Skeletal muscle tissue (tissue), 4 donors: ENCODE measurements around the gene CRTAC1. TPM values are rescaled to one million over a fixed set of nuclear protein-coding genes. Genes with fewer than 3 reads are reported as not detected.
"Not testable (repeated sequence)": the region's sequence is repeated elsewhere in the genome, so short reads cannot be mapped to it uniquely, and the experiment has no call there.

Experiments
- H3K27ac ChIP-seq: one replicate; pipeline ENCODE4 v1.7.0; 2013; ENCODE audit warnings: mild to moderate bottlenecking, low read depth, low read length, inconsistent platforms
- H3K27me3 ChIP-seq, 3 donors: one replicate each; pipeline ENCODE4 v1.7.0; 2013; ENCODE audit warnings: low read length in 3 of 3; ENCODE audit not compliant: control insufficient read depth in 3 of 3, insufficient read depth in 3 of 3
- H3K36me3 ChIP-seq, 3 donors: one replicate each; pipeline ENCODE4 v1.7.0; 2013; ENCODE audit warnings: low read length in 3 of 3; ENCODE audit not compliant: control insufficient read depth in 3 of 3, insufficient read depth in 3 of 3
- H3K4me1 ChIP-seq, 3 donors: one replicate each; pipeline ENCODE4 v1.7.0; 2013; ENCODE audit warnings: low read length in 3 of 3, mild to moderate bottlenecking in 3 of 3; ENCODE audit not compliant: control insufficient read depth in 3 of 3, insufficient read depth in 3 of 3
- H3K4me3 ChIP-seq, 3 donors: one replicate each; pipeline ENCODE4 v1.7.0; 2013; ENCODE audit warnings: low read length in 3 of 3
- H3K9ac ChIP-seq, 3 donors: one replicate each; pipeline ENCODE4 v1.7.0; 2013; ENCODE audit warnings: low read length in 3 of 3, mild to moderate bottlenecking in 3 of 3, moderate library complexity in 2 of 3, low read depth in 1 of 3
- H3K9me3 ChIP-seq, 3 donors: one replicate each; pipeline ENCODE4 v1.7.0; 2013; ENCODE audit warnings: low read length in 3 of 3; ENCODE audit not compliant: control insufficient read depth in 3 of 3
- total RNA-seq: library from RNA; depleted of rRNA; stranded (reverse); fragments of >200 nt; gene quantifications from one replicate; pipeline ENCODE4 v1.2.3, GENCODE V29; 2014
- donor health status: Osteomylitis.

The CRTAC1 gene
- total RNA-seq, 1 donor from 2014 or later = 0.52 TPM

DNA sequence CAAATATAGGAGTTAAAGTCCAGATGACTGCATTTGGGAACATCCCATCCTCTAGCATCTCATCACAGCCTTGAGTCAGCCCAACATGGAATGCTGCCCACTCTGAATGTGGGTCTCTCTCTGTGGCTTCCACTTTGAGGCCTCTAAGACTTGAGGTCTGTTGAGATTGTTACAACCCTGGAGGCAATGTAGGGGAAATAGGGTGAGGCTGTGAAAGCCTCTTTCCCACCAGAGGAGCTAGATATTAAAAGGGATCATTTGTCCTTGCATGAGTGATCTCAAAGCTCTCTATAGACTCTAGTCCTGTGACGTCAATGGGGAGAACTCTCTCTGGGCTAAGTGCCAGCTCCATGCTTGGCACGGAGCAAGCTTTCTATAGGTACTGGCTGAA is 187.1 kb downstream of the CRTAC1 start:
- Histone ChIP-seq H3K9ac (no peak overlapping the region), H3K9me3 (no peaks in the 10 kb centered on the region), H3K27me3 (no peaks in the 10 kb centered on the region), H3K27ac (no peak overlapping the region), H3K4me1 (peaks cover 8 to 15% (median 13%) of the 10 kb centered on the region in 3 donors), H3K36me3 (no peaks in the 10 kb centered on the region), H3K4me3 (no peak overlapping the region)

DNA sequence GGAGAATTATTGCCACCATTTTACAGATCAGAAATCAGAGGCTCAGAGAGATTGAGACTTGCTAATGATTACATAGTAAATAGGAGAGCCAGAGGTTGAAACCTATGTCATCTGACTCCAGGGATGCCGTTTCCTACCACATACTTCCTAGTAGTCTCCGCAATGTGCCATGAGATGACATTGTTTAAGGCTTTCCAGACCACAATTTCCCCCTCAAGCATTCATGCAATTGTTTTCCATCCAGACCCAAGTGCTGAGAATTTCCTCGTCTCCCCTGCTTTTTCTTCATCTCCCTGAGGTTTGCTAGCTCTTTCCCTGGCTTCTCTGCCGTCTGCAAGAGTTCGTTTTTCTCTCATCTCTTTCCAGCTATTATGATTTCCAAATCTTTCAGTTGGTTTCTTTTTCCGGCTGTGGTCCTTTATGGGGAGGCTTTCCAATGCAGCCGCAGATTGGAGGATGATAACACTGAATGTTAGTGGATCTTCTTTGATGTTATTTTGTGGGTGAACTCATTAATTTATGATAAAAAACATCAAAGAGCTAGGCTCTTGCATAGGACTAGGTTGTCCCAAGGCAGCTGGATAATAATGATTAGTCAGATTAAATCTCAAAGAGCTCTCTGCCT is 187.7 kb downstream of the CRTAC1 start:
- H3K27ac ChIP-seq = no peak overlapping the region
- H3K4me3 ChIP-seq = no peak overlapping the region
- peaks cover 8 to 15% (median 13%) of the 10 kb centered on the region in 3 donors for H3K4me1 ChIP-seq
- H3K27me3 ChIP-seq = no peaks in the 10 kb centered on the region
- no peaks in the 10 kb centered on the region for H3K9me3 ChIP-seq
- H3K36me3 ChIP-seq = no peaks in the 10 kb centered on the region
- no peak overlapping the region for H3K9ac ChIP-seq

DNA sequence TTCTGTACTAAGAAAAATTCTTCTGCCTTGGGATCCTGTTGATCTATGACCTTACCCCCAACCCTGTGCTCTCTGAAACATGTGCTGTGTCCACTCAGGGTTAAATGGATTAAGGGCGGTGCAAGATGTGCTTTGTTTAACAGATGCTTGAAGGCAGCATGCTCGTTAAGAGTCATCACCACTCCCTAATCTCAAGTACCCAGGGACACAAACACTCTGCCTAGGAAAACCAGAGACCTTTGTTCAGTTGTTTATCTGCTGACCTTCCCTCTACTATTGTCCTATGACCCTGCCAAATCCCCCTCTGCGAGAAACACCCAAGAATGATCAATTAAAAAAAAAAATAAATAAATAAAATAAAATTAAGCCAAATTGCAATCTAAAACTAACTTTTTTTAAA is 188.3 kb downstream of the CRTAC1 start:
- not testable (repeated sequence) for H3K27ac ChIP-seq, H3K36me3 ChIP-seq
- H3K4me1 ChIP-seq = peaks cover 8 to 15% (median 13%) of the 10 kb centered on the region in 3 donors

DNA sequence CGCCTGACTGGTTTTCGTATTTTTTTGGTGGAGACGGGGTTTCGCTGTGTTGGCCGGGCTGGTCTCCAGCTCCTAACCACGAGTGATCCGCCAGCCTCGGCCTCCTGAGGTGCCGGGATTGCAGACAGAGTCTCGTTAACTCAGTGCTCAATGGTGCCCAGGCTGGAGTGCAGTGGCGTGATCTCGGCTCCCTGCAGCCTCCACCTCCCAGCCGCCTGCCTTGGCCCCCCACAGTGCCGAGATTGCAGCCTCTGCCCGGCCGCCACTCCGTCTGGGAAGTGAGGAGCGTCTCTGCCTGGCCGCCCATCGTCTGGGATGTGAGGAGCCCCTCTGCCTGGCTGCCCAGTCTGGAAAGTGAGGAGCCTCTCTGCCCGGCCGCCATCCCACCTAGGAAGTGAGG is 189.3 kb downstream of the CRTAC1 start:
- not testable (repeated sequence) for H3K36me3 ChIP-seq, H3K9ac ChIP-seq, H3K9me3 ChIP-seq, H3K4me3 ChIP-seq, H3K27me3 ChIP-seq
- H3K27ac ChIP-seq = peak overlapping the region; percentile 93
- peaks cover 8 to 15% (median 13%) of the 10 kb centered on the region in 3 donors for H3K4me1 ChIP-seq

More for the DNA sequence above, 188.3 kb downstream of the CRTAC1 start:
- not testable (repeated sequence) for H3K9me3 ChIP-seq, H3K4me3 ChIP-seq, H3K9ac ChIP-seq, H3K27me3 ChIP-seq

DNA sequence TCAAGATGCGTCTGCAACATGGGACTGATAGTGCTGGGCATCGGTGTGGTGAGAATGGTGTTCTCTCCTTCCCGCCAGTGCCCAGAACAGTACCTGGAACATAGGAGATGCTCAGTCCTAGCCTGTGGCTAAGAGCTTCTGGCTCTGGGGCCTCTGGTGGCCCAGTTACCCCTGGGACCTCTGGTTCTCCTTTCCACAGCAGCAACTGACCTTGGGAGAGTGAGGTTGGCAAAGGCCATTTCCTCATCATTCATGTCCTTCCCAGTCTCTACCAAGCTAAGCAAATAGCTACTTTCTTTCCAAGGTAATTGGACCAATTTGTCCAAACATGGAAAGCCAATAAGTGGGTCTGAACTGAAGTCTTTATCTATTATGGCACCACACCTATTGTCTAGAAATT is 192.3 kb downstream of the CRTAC1 start:
- Histone ChIP-seq H3K9ac (no peak overlapping the region), H3K27me3 (no peaks in the 10 kb centered on the region), H3K9me3 (no peaks in the 10 kb centered on the region), H3K4me3 (no peak overlapping the region), H3K27ac (no peak overlapping the region), H3K4me1 (peaks cover 8 to 15% (median 13%) of the 10 kb centered on the region in 3 donors), H3K36me3 (no peaks in the 10 kb centered on the region)

DNA sequence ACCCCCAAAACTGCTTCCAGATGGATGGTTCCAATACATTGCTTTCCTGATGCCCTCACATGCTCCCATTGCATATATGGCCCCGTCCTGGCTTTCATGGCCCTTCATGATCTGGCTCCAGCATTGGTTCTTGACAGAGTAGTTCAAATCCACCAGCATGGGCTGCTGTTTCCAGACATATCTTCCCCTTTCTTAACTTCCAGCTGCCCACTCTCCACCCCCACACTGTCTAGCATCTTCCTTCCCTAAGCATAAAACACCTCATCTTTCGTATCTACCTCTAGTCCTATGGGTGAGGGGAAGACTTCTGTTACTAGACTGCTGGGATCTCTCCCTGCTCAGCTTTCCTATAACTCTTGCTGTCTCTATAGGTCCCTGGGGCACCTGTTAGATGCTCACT is 194.0 kb downstream of the CRTAC1 start:
- Histone ChIP-seq H3K9me3 (no peaks in the 10 kb centered on the region), H3K4me1 (peaks cover 8 to 15% (median 13%) of the 10 kb centered on the region in 3 donors), H3K27me3 (peaks cover 0 to 6% (median 4%) of the 10 kb centered on the region in 3 donors), H3K36me3 (no peaks in the 10 kb centered on the region), H3K9ac (no peak overlapping the region), H3K4me3 (no peak overlapping the region), H3K27ac (no peak overlapping the region)

DNA sequence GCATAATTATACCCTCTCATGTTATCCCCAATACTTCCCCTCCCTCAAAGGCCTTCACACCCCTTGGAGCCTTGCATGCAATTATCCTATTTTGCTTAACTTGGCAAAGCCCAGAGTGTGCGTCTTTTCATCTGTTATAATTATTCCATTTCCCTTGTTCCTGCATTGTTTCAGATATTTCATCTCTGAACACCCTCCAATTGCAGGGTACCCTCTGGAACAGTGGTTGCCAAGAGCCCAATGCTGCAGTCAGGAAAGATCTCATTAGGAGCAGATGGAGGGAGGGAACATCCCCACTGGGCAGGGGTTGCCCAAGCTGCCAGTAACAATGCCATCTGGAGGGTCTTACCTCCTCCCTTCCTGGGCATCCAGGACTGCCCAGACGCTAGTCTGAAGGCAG is 199.2 kb downstream of the CRTAC1 start:
- Histone ChIP-seq H3K27ac (no peak overlapping the region), H3K27me3 (peaks cover 0 to 8% (median 6%) of the 10 kb centered on the region in 3 donors), H3K9ac (no peak overlapping the region), H3K4me3 (no peak overlapping the region), H3K4me1 (peaks cover 0 to 34% (median 6%) of the 10 kb centered on the region in 3 donors), H3K9me3 (no peaks in the 10 kb centered on the region), H3K36me3 (no peaks in the 10 kb centered on the region)

DNA sequence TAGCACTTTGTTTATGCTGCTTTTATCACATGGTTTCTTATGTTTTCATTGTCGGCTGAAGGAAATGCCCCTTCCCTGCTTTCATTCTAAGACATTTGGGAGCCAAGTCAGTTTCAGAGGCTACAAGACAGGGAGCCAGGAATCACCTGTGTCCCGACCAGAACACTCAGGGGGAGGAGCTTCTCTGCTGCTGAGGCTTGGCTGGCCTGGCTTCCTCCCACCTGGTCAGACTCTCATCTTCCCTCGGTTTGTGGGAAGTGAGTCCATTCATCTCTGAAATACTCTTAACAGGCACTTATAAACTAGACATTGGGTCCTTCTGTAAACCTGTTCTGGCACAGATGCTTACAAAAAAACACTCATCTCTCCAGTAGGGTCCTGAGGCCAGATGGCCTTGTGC is 200.4 kb downstream of the CRTAC1 start:
- no peak overlapping the region for H3K27ac ChIP-seq
- no peaks in the 10 kb centered on the region for H3K9me3 ChIP-seq
- peaks cover 0 to 45% (median 10%) of the 10 kb centered on the region in 3 donors for H3K4me1 ChIP-seq
- H3K9ac ChIP-seq = no peak overlapping the region
- no peaks in the 10 kb centered on the region for H3K36me3 ChIP-seq
- H3K27me3 ChIP-seq = peaks cover 0 to 8% (median 6%) of the 10 kb centered on the region in 3 donors
- no peak overlapping the region for H3K4me3 ChIP-seq

DNA sequence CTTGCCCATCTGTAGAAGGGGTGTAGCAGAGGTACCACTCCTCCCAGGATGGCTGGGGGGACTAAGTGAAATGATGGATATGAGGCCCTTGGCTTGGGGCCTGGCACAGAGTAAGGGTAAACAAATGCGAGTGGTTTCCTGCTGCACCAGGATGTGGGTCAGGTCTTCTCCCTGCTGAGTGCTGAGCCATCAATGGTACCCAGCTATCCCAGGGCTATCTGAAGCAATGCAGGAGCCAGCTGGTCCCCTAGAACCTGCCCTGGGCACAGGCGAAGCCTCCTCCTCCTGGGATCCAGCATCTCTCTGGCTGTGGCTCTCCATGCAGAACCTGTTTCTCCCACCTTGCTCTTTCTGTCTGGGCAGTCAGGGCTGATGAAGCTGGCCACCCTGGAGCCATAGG is 201.7 kb downstream of the CRTAC1 start:
- Histone ChIP-seq H3K4me3 (no peak overlapping the region), H3K4me1 (peaks cover 0 to 58% (median 20%) of the 10 kb centered on the region in 3 donors), H3K9me3 (no peaks in the 10 kb centered on the region), H3K36me3 (no peaks in the 10 kb centered on the region), H3K9ac (no peak overlapping the region), H3K27me3 (peaks cover 0 to 8% (median 6%) of the 10 kb centered on the region in 3 donors), H3K27ac (no peak overlapping the region)

DNA sequence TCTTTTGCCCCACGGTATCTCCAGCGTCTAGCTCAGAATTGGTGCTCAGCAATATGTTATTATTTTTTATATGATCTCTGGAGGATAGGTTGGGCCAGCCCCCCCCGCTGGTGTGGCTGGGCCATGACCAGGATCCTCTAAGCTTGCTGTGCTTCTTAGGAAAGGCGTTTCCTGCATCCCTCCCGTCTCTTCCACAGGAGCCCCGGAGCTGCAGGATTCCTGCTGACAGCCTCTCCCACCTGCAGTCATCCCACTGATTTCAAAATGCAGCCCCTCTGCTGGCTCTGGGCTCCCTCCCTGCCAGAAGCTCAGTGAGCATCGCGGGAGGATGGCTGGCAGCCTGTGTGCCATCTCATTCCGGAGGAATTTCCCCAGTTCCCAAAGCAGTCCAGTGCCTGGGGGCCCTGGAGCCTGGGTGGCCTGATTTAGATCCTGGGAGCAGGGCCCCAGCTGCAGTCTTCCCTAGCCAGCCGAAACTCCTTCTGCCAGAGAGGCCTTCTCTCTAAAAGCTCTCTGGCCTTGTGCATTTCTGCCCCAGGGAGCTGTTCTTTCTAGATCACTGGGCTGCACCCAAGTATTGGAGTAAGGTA is 202.6 kb downstream of the CRTAC1 start:
- Histone ChIP-seq H3K9ac (peak overlapping the region in 1 of 3 donors; percentile 25), H3K27me3 (peaks cover 0 to 8% (median 6%) of the 10 kb centered on the region in 3 donors), H3K4me3 (no peak overlapping the region), H3K9me3 (no peaks in the 10 kb centered on the region), H3K36me3 (no peaks in the 10 kb centered on the region), H3K27ac (no peak overlapping the region), H3K4me1 (peaks cover 5 to 65% (median 26%) of the 10 kb centered on the region in 3 donors)
